Measurements from ENCODE around the gene XRCC1.
"Not testable (repeated sequence)": the region's sequence is repeated elsewhere in the genome, so short reads cannot be mapped to it uniquely, and the experiment has no call there.

The XRCC1 gene

GRCh38 chr19:43525836-43526771, 49.2 kb downstream of the XRCC1 start:
- FAIRE-seq (no peak), DNase-seq (ENCODE audit: insufficient read length, low spot score) (no peak)

GRCh38 chr19:43524922-43525835, 50.1 kb downstream of the XRCC1 start:
- FAIRE-seq (peak; percentile 84), DNase-seq (ENCODE audit: insufficient read length, low spot score) (no peak)

GRCh38 chr19:43523696-43524095, 51.6 kb downstream of the XRCC1 start:
- not testable (repeated sequence) for DNase-seq (ENCODE audit: insufficient read length, low spot score); FAIRE-seq

- DNase-seq (ENCODE audit: insufficient read length, low spot score) (no peak), FAIRE-seq (no peak)
These were observed 52.4 kb downstream of the XRCC1 start for GRCh38 chr19:43522929-43523328.

GRCh38 chr19:43519436-43520088, 55.8 kb downstream of the XRCC1 start:
- DNase-seq (ENCODE audit: insufficient read length, low spot score) = no peak
- peak; percentile 92 for FAIRE-seq

GRCh38 chr19:43518051-43518450, 57.3 kb downstream of the XRCC1 start:
- DNase-seq (ENCODE audit: insufficient read length, low spot score) (no peak), FAIRE-seq (no peak)

- DNase-seq (ENCODE audit: insufficient read length, low spot score); FAIRE-seq: not testable (repeated sequence)
These were observed 62.9 kb downstream of the XRCC1 start for GRCh38 chr19:43512399-43512798.

GRCh38 chr19:43511324-43511723, 64.0 kb downstream of the XRCC1 start:
- FAIRE-seq (no peak), DNase-seq (ENCODE audit: insufficient read length, low spot score) (no peak)

- DNase-seq (ENCODE audit: insufficient read length, low spot score) = no peak
- no peak for FAIRE-seq
These were observed 64.6 kb downstream of the XRCC1 start for GRCh38 chr19:43510713-43511112.

GRCh38 chr19:43507880-43508279, 67.4 kb downstream of the XRCC1 start:
- DNase-seq (ENCODE audit: insufficient read length, low spot score) (no peak), FAIRE-seq (no peak)

- DNase-seq (ENCODE audit: insufficient read length, low spot score) (no peak), FAIRE-seq (no peak)
These were observed 68.7 kb downstream of the XRCC1 start for GRCh38 chr19:43506629-43507028.

GRCh38 chr19:43505941-43506340, 69.4 kb downstream of the XRCC1 start:
- no peak for FAIRE-seq
- DNase-seq (ENCODE audit: insufficient read length, low spot score) = no peak

GRCh38 chr19:43505186-43505456, 70.2 kb downstream of the XRCC1 start:
- DNase-seq (ENCODE audit: insufficient read length, low spot score) (no peak), FAIRE-seq (no peak)

- DNase-seq (ENCODE audit: insufficient read length, low spot score) (no peak), FAIRE-seq (peak; percentile 31)
These were observed 70.7 kb downstream of the XRCC1 start, which contains the start of gene PHLDB3 for GRCh38 chr19:43504426-43505185. Gene PHLDB3 (minus strand): TSS chr19:43504746. CDS start chr19:43504118, 628 bp downstream.

GRCh38 chr19:43503501-43504425, 71.6 kb downstream of the XRCC1 start:
- DNase-seq (ENCODE audit: insufficient read length, low spot score) = peak; percentile 96
- FAIRE-seq = peak; percentile 97

- FAIRE-seq = no peak
- DNase-seq (ENCODE audit: insufficient read length, low spot score) = no peak
These were observed 72.8 kb downstream of the XRCC1 start for GRCh38 chr19:43502419-43502976.

- FAIRE-seq (no peak), DNase-seq (ENCODE audit: insufficient read length, low spot score) (no peak)
These were observed 73.5 kb downstream of the XRCC1 start for GRCh38 chr19:43501661-43502418.

- no peak for FAIRE-seq
- DNase-seq (ENCODE audit: insufficient read length, low spot score) = no peak
These were observed 76.3 kb downstream of the XRCC1 start for GRCh38 chr19:43499042-43499441.
